Keratinocyte (primary cell): ENCODE data around the gene PNMT. TPM values are rescaled to one million over a fixed set of nuclear protein-coding genes. Genes with fewer than 3 reads are reported as not detected.

Experiments used
- DNase-seq: peaks from one replicate; pipeline ENCODE4 v3.0.0-alpha.2; 2011; ENCODE audit warnings: low read depth, missing footprints, low spot score
- FAIRE-seq: peaks from 2 replicates; lab custom pipeline; 2011; peaks lifted over from hg19 to GRCh38; lab: Jason Lieb, UNC
- H2AFZ ChIP-seq: 2 replicates; pipeline ENCODE4 v1.6.0; 2012; ENCODE audit warnings: low read length, control low read depth, inconsistent platforms; ENCODE audit not compliant: control insufficient read depth
- H3K27ac ChIP-seq: 2 replicates; pipeline ENCODE4 v1.5.1; 2011; ENCODE audit warnings: low read length; ENCODE audit not compliant: control insufficient read depth, insufficient read depth
- H3K27me3 ChIP-seq: 3 replicates; pipeline ENCODE4 v1.6.0; 2011; ENCODE audit warnings: low read length; ENCODE audit not compliant: control insufficient read depth, insufficient read depth; ENCODE audit errors: extremely low read depth
- H3K36me3 ChIP-seq, 2 experiments: 2 replicates in 1 of 2; 3 replicates in 1 of 2; pipeline ENCODE4 v1.5.1; 2011; ENCODE audit warnings: low read length in 2 of 2, mild to moderate bottlenecking in 1 of 2; ENCODE audit not compliant: control insufficient read depth in 2 of 2, insufficient read depth in 2 of 2; ENCODE audit errors: extremely low read depth in 1 of 2
- H3K4me1 ChIP-seq: 3 replicates; pipeline ENCODE4 v1.5.1; 2011; ENCODE audit warnings: low read length; ENCODE audit not compliant: control insufficient read depth, insufficient read depth; ENCODE audit errors: extremely low read depth
- H3K4me2 ChIP-seq: 3 replicates; pipeline ENCODE4 v1.6.0; 2011; ENCODE audit warnings: low read depth, low read length; ENCODE audit not compliant: control insufficient read depth, insufficient read depth; ENCODE audit errors: extremely low read depth
- H3K4me3 ChIP-seq, 3 experiments: fragments of 200-600 bp in 1 of 3; sonication (generic) in 1 of 3; 2 replicates in 2 of 3; 3 replicates in 1 of 3; pipeline ENCODE4 v1.5.1; 2011 to 2016; ENCODE audit warnings: low read length in 3 of 3, mild to moderate bottlenecking in 3 of 3, control low read depth in 2 of 3, inconsistent platforms in 1 of 3, low read depth in 1 of 3, mixed read lengths in 1 of 3, mixed run types in 1 of 3, moderate library complexity in 1 of 3; ENCODE audit not compliant: control insufficient read depth in 2 of 3, insufficient read depth in 2 of 3; ENCODE audit errors: extremely low read depth in 1 of 3
- H3K79me2 ChIP-seq: 2 replicates; pipeline ENCODE4 v1.6.0; 2012; ENCODE audit warnings: low read length; ENCODE audit not compliant: control insufficient read depth, insufficient read depth
- H3K9ac ChIP-seq: 3 replicates; pipeline ENCODE4 v1.6.0; 2011; ENCODE audit warnings: low read length; ENCODE audit not compliant: control insufficient read depth, insufficient read depth; ENCODE audit errors: extremely low read depth
- H3K9me1 ChIP-seq: 3 replicates; pipeline ENCODE4 v1.6.0; 2011; ENCODE audit warnings: low read length; ENCODE audit not compliant: control insufficient read depth, insufficient read depth; ENCODE audit errors: extremely low read depth
- H3K9me3 ChIP-seq: 2 replicates; pipeline ENCODE4 v1.5.1; 2012; ENCODE audit warnings: low read depth, low read length; ENCODE audit not compliant: control insufficient read depth
- H4K20me1 ChIP-seq: 3 replicates; pipeline ENCODE4 v1.6.0; 2011; ENCODE audit warnings: low read length; ENCODE audit not compliant: control insufficient read depth, insufficient read depth; ENCODE audit errors: extremely low read depth
- EZH2 ChIP-seq: IDR thresholded peaks from one replicate; pipeline ENCODE4 v1.6.1; 2012; ENCODE audit warnings: inconsistent platforms, mild to moderate bottlenecking, low read length, moderate library complexity
- dilution Hi-C: fragments of 300-500 bp; cut with MboI; formaldehyde crosslinking; loops from one replicate; pipeline ENCODE4 v1.7.0; 2020; ENCODE audit warnings: low sequenced_read_pairs; ENCODE audit not compliant: extremely low pct_ligation_motif_present
- polyA plus RNA-seq, 5 experiments: library from polyadenylated mRNA; depleted of rRNA in 3 of 5; stranded (reverse) in 3 of 5; stranded (forward) in 1 of 5; unstranded in 1 of 5; fragments of >200 nt; gene quantifications; 1 replicate in 1 of 5; 2 replicates in 3 of 5; 3 replicates in 1 of 5; pipeline versions ENCODE4 v1.2.1 to v1.2.3, GENCODE V29; 2011 to 2012; ENCODE audit warnings: missing spikeins in 2 of 5, low read depth in 1 of 5, low replicate concordance in 1 of 5
- TF ChIP-seq, protein P1 (sequence below), 3 experiments: IDR thresholded peaks in 1 of 3; conservative IDR thresholded peaks in 1 of 3; optimal IDR thresholded peaks in 1 of 3; 2 replicates in 2 of 3; 3 replicates in 1 of 3; pipeline versions ENCODE3 to v1.5.1; 2011; ENCODE audit warnings: low read length in 3 of 3, mild to moderate bottlenecking in 3 of 3, moderate library complexity in 2 of 3, control low read depth in 1 of 3, inconsistent platforms in 1 of 3; ENCODE audit not compliant: insufficient read depth in 2 of 3; ENCODE audit errors: extremely low read depth in 1 of 3

The PNMT gene
- polyA plus RNA-seq, 1 donor (not counting 4 experiments of a cell fraction or from before 2014, with no cell fraction given): not detected

DNA sequence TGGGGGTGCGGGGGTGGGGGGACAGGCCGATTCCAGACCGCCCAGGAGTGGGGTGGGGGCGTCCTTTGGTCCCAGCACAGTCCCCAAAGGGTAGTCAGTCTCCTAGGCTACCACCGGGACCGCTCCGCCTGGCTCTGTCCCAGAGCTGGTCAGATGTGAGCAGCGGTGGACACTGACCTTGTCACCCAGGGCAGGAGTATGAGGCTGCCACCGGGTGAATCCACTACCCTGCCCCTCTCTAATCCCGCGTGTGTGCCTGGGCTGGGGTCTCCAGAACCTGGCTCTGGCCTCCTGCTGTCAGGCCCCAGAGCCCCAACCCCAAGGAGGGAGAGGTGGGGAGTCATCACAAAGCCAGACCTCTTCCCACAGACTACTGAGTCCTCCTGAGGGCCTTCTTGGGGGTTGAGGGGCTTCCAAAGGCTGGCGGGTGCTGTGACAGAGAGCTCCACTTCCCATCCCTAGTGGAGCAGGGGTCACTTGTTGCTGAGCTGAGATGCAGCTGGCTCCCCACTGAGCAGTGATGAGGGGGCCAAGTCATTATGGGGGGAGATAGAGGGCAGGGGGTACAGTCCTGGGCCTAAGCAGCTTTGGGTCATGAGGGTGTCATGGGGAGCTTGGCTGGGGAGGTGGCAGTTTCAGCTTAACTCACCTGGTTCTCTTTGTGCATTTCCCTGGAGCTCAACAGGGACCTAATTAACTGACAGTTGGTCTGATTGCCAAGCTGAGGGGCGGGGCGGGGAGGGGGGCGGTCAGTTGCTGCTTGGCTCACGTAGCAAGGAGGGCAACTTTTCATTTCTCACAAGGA is 40.3 kb upstream of the PNMT start:
- FAIRE-seq (no peak), DNase-seq (no peak)
- no peak overlapping the region for H3K4me2 ChIP-seq
- H3K4me1 ChIP-seq: peaks cover 39% of the 10 kb centered on the region
- H3K79me2 ChIP-seq: no peaks in the 10 kb centered on the region
- H2AFZ ChIP-seq: no peak overlapping the region
- no peak overlapping the region for H3K9ac ChIP-seq
- no peak overlapping the region for H3K27ac ChIP-seq
- dilution Hi-C loops: no loop called here
- H3K36me3 ChIP-seq: no peaks in the 10 kb centered on the region
- H3K4me3 ChIP-seq: no peak overlapping the region
- H3K9me3 ChIP-seq: no peaks in the 10 kb centered on the region
- peaks cover 39% of the 10 kb centered on the region for H3K27me3 ChIP-seq
- H4K20me1 ChIP-seq: peaks cover 2% of the 10 kb centered on the region
- TF ChIP-seq EZH2: peak; percentile 58
- TF ChIP-seq, protein P1, sequence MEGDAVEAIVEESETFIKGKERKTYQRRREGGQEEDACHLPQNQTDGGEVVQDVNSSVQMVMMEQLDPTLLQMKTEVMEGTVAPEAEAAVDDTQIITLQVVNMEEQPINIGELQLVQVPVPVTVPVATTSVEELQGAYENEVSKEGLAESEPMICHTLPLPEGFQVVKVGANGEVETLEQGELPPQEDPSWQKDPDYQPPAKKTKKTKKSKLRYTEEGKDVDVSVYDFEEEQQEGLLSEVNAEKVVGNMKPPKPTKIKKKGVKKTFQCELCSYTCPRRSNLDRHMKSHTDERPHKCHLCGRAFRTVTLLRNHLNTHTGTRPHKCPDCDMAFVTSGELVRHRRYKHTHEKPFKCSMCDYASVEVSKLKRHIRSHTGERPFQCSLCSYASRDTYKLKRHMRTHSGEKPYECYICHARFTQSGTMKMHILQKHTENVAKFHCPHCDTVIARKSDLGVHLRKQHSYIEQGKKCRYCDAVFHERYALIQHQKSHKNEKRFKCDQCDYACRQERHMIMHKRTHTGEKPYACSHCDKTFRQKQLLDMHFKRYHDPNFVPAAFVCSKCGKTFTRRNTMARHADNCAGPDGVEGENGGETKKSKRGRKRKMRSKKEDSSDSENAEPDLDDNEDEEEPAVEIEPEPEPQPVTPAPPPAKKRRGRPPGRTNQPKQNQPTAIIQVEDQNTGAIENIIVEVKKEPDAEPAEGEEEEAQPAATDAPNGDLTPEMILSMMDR (optimal IDR thresholded peaks at IDR 0.05 in 1 of 3, IDR thresholded peaks at IDR 0.05 in 1 of 3, conservative IDR thresholded peaks at IDR 0.05 in 1 of 3; ENCODE audit: extremely low read depth in 1 of 3, insufficient read depth in 2 of 3, low read length in 3 of 3): no peak
- H3K9me1 ChIP-seq: no peaks in the 10 kb centered on the region

DNA sequence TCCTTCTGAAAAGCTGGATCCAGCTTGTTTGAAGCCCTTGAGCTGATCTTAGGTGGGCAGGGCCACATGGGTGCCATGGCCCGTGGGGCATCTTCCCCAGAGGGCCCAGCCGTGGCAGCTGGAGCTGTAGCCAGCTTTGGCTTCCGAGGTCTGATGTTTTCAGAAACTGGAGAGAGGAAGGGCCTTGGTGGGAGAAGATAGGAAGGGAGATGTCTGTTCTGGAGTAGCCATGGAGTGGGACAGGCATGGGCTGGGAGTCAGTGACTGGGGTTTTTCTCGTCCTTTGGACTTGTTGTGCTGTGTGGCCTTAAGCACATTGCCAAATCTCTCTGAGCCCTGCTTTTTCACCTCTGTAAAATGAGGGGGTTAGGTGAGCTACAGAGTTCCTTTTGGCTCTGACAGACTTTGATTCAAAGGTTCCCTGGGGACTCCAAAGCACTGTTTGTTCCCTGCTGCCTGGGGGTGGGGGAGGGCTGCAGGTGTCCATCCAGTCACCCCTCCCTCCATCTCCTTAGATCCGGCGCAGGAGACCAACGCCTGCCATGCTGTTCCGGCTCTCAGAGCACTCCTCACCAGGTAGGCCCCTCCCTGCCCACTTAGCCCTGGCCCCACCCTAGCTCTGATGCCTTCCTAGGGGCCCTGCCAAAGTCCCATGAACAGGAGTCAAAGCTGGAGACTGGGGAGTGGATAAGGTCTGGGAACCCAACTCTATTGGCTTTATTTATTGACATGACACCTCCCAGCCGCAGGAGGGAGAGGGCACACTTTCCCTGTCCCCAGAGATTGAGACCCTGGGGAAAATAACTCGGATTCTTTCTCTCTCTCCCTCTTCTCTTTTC is 39.4 kb upstream of the PNMT start:
- dilution Hi-C loops: no loop called here
- Histone ChIP-seq H3K79me2 (no peaks in the 10 kb centered on the region), H3K27me3 (peaks cover 39% of the 10 kb centered on the region), H3K4me3 (no peak overlapping the region), H4K20me1 (no peaks in the 10 kb centered on the region), H3K36me3 (no peaks in the 10 kb centered on the region), H3K9ac (no peak overlapping the region), H3K4me2 (no peak overlapping the region), H3K9me1 (no peaks in the 10 kb centered on the region), H2AFZ (no peak overlapping the region), H3K27ac (no peak overlapping the region), H3K9me3 (no peaks in the 10 kb centered on the region), H3K4me1 (peaks cover 31% of the 10 kb centered on the region)
- DNase-seq: no peak
- TF ChIP-seq, protein P1 (optimal IDR thresholded peaks at IDR 0.05 in 1 of 3, IDR thresholded peaks at IDR 0.05 in 1 of 3, conservative IDR thresholded peaks at IDR 0.05 in 1 of 3; ENCODE audit: extremely low read depth in 1 of 3, insufficient read depth in 2 of 3, low read length in 3 of 3): no peak
- no peak for TF ChIP-seq EZH2
- no peak for FAIRE-seq
